Measurements from ENCODE around the gene CROCC.

GRCh38 chr1:16924919-16925477, 3.3 kb downstream of the CROCC start:
- TF ChIP-seq PATZ1 (CRISPR knock-in tag; IDR thresholded peaks at IDR 0.05; ENCODE audit: borderline replicate concordance) (no peak), POU6F1 (CRISPR knock-in tag; IDR thresholded peaks at IDR 0.05; ENCODE audit: borderline replicate concordance, low read depth) (no peak)

Measured in SK-N-SH treated with all-trans-retinoic acid at 6 μM for 48 hours (cell line).